ENCODE data around the gene GSTA4.
"Not testable (repeated sequence)": the region's sequence is repeated elsewhere in the genome, so short reads cannot be mapped to it uniquely, and the experiment has no call there.

Gene GSTA4

DNA sequence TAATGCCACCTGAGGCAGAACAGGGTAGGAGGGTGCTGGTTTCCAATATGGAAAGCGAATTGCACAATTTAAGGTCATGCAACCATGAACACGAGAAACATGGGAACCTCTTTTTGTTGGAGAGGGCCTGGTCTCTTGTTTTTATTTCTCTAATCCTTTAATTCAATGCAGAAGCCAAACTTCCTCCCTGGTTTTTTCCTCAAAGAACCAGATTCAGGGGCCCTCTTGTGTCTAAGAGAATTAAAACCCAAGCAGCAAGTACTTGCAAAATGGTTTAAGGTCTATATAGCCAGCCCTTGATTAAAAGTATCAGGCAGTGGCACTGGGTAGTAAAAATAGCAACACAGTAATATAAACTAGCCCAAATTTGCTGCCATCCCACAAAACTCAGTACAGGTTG lies 19.5 kb downstream of the GSTA4 start:
- DNase-seq (ENCODE audit: low spot score) = no peak

DNA sequence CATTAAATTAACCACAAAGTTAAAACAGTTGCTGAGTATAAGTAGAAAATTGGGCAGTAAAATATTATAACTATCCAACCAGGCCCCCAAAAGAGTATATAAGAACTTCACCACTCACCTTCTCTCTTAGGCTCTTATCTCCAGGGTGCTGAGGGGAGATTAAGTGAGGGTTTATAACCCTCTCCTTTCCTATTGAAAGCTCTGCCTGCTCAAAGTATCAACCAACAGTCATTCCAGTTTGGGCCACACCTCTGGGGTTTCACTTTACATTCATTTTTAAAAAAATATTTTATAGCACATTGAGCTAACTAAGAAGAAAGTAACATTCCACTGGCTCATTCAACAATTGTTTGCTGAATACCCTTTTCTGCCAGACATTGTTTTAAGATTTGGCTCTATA lies 22.1 kb downstream of the GSTA4 start:
- no peak for DNase-seq (ENCODE audit: low spot score)

DNA sequence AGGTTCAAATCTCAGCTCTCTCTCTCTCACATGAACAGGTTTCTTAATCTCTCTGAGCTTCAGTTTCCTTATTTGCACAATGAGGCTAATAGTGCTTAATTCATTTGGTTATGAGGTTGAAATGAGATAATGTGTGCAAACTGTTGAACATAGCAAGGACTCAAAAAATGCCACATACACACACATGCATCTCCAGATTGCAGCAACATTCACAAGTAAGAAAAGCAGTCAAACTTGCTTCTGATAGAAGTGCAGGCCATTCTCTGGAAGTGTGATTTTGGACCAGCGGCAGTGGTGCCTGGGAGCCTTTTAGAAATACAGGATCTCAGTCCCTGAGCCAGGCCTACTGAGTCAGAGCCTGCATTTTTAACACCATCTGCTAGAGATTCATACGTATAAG lies 25.7 kb downstream of the GSTA4 start:
- no peak for DNase-seq (ENCODE audit: low spot score)

DNA sequence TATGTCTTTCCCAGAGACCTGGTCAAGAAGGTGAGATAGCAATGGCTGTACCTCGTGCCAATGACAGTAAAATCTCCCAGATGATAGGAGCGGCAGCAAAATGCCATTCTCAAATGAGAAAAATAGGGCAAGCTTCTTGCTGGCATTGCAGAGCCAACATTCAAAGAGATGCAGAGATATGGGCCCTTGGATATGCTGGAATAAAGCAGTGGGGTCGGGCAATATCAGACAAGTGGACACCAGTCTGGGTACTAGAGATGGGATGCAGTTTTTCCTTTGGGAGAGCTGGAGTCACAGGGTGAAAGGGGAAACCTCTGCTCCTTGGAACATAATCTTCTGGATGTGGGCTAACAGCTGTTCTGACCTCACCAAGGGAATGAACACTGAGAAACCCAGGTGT lies 29.0 kb downstream of the GSTA4 start:
- DNase-seq (ENCODE audit: low spot score) = no peak

DNA sequence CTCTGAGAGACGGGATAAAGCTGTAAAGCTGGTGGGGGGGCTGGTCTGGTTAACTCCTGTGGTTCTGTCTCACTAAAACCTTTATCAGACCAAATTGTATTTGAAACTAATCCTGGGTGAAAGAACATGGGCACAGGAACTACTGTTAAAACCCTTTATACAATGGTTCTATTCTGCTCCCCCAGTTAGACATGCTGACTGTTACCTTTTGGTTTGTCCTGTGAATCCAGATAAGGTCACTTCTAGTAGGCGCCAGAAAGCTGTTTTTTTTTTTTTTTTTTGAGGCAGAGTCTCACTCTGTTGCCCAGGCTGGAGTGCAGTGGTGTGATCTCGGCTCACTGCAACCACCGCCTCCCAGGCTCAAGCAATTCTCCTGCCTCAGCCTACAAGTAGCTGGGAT lies 29.7 kb downstream of the GSTA4 start:
- no peak for DNase-seq (ENCODE audit: low spot score)

DNA sequence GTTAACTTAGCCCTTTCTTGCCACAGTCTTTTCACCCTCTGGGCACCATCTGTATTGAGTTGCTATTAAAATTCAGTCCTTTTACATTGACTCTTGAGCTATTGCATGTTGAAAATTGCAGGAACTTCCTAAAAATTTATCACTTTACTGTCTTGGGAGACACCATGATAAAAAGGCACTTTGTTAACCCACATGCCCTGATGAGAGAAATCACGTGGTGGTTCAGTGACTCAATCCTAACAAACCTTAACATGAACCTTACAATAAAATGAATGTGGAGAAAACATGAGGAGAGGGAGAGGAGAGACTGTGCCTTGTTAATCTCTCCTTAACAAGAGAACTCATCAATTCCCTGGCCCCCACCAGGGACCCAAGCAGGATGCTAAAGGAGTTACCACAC lies 30.8 kb downstream of the GSTA4 start:
- no peak for DNase-seq (ENCODE audit: low spot score)

DNA sequence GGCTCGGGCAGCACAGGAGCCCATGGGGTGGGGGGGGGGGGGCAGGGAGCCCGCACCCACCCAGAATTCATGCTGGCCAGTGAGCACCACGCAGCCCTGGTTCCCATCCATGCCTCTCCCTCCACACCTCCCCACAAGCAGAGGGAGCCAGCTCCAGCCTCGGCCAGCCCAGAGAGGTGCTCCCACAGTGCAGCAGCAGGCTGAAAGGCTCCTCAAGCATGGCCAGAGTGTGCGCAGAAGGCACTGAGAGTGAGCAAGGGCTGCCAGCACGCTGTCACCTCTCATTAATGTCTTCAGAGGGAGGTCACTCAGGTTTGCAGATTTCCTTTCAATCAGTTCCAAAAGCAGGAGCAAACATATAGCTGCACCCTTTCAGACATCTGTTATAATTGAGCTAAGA lies 32.4 kb downstream of the GSTA4 start:
- DNase-seq (ENCODE audit: low spot score) = no peak

DNA sequence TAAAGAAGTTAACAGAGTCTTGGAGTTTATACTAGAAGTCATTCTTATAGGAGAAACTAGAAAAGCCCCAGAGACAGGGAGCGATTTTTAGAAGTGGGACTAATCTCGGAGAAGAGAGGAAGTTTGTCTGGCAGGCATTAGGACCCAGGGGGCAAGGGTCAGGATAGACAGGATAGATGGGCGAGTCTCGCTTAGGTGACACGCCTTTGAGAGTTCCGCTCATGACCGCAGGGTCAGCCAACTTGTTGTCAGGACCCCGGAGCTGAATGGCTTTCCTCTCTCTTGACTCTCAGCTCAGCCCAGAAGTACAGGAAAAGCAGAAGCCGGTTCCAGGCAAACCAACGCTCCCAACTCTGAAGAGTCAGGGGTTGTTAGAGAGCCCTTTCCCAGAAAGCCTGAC lies 34.1 kb downstream of the GSTA4 start:
- DNase-seq (ENCODE audit: low spot score) = not testable (repeated sequence)

DNA sequence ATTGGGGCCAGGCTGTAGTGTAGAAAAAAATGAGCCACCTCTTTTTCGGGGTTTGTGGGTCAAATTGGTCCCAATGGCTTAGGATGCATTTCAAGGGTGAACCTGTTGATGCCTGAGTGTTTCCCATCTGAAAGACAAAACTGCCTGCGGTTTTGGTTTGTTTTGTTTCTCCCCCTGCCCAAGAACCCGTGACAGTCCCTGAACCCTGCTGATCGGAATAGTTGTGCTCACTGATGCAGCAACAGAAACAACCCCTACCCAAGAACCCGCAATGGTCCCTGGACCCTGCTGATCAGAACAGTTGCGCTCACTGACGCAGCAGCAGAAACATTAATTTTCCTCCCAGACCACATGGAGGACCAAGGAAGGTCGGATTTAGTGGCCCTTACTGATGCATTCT lies 34.9 kb downstream of the GSTA4 start:
- not testable (repeated sequence) for DNase-seq (ENCODE audit: low spot score)

DNA sequence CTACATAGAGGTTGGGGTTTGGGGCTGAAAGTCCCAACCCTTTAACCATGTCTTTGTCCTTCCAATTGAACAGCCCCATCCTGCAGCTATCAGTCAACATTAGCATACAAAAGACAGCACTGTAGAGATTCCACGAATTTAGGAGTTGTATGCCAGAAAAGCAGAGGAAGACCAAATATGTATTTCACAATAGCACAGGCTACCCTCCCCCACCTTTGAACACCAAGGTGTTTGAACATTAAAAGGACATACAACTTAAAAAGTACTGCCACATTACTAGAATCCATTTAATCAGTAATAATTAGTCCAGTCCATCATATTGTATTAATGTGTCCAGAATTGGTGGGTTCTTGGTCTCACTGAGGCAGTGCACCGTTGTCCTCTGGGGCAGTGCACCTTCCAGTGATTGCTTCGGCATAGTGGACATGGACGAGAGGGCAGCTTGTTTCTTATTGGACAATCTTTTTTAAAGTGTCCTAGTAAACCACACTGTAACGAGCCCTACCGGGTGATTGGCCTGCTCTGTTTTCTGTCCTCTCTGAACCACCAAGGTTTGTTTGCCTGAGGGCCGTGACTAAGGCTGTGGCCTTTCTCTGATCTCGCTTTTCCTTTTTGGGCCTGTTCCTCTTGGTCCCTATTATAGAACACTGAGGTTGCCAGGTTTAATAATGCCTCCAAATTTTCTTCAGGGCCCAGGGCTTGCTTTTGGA lies 36.4 kb downstream of the GSTA4 start:
- no peak for DNase-seq (ENCODE audit: low spot score)

DNA sequence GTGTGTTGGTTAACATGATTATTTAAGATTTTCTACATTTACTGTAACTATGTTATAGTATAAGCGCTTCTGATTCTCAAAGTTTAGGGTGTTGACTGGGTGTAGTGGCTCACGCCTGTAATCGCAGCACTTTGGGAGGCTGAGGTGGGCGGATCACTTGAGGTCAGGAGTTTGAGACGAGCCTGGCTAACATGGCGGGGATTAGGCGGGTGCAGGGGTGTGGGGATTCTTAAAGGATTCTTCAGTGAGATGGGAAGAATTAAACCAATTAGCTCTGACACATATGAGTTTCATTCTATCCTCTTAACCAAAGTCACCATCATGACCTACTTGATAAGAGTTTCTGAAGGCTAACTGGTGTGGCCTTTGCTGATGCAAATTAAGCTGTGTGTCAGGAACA lies 39.2 kb downstream of the GSTA4 start:
- no peak for DNase-seq (ENCODE audit: low spot score)

DNA sequence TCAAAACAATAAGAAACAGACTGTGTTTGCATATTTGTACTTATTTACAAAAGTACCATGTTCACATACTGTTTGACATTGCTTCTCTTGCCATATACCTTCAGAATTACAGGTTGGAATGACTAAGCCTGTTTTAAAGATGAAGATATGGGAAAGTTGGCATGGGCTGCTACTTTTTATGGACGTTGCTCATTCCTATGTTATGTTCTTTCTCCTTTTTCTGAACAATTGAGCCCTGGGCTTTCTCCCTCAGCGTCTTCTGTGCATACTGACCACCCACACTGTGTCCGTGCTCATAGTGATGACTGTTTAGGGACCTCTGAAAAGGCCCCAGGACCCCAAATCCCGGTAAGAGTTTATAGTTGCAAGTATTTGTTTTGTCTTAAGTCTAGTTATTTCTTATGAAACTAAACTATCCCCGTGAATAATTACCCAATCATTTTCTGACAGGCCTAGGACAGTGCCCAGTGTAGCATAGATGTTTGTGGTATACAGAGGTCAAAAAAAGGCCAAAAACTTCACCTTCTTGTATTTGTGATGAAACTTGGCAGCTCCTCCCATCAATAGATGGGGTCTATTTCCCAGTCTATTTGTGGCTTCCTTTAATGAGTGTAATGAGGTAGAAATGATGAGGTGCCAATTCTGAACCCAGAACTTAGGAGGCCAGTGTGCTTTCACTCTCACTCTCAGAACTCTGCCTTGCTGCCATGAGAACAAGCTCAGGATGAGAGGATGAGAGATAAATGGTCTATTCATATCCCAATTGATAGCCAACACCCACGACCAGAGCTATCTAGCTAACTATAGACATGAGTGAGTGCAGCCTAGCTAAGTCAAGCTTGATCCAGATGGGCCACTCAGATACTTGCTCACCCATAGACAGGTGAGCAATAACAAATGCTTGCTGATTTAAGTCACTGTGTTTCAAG lies 40.9 kb downstream of the GSTA4 start:
- DNase-seq (ENCODE audit: low spot score) = no peak

DNA sequence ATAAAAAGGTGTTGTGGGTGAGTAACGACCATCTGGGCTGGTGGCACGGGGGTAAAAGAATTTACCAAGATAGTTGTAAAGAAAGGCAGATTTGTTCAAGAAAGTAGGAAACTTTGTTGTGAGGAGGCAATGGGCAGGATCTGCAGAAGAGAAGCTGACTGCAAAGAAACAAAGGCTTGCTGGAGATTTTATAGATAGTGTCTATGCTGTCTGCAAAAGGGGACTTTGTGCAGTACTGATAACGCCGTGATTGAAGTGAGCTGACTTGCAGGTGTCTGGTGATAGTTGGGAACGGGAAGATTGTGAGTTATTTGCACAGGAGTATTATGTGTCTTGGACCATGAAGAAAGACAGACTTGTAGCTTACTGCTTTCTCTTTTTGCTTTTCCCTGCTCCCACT lies 48.8 kb downstream of the GSTA4 start:
- no peak for DNase-seq (ENCODE audit: low spot score)

DNA sequence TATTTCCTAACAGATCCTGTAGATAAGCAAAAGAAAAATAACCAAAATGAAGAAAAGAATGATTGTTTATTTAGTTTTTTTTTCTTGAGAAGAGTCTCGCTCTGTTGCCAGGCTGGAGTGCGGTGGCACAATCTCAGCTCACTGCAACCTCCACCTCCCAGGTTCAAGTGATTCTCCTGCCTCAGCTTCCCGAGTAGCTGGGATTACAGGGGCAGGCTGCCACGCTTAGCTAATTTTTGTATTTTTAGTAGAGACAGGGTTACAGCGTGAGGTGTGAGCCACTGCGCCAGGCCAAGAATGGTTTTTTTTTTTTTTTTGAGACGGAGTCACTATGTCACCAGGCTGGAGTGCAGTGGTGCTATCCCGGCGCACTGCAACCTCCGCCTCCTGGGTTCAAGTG lies 52.3 kb downstream of the GSTA4 start:
- DNase-seq (ENCODE audit: low spot score) = not testable (repeated sequence)

DNA sequence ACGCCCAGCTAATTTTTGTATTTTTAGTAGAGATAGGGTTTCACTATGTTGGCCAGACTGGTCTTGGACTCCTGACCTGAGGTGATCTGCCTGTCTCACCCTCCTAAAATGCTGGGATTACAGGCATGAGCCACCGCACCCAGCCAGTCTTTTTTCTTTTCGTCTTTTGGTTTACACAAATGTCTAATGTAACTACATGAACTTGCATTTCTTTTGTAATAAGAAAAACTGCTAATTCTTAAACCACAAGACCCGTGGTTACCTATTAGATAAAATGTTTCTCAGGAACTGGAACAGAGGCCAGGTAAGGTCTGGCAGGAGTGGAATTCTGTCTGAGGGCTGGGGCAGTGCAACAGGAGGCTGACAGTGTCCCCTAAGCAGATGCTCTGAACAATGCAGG lies 52.9 kb downstream of the GSTA4 start:
- DNase-seq (ENCODE audit: low spot score) = no peak

DNA sequence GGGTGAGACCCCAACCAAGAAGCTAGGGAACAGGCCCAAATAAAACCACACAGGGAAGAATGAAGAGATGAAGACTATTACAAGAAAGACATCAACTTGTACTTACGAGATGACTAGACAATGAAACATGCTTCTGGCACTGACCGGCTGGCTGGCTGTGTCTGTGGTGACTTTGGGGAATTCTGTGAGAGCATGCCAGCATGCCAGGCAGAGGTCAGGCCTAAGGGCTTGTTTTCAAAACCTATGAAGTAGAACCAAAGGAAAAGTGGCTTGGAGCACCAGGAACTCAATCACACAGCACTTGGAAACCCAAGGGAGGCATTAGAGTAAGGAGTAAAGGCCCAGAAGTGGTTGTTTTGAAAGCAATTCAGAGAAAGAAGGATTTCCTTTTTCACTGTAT lies 57.2 kb downstream of the GSTA4 start:
- no peak for DNase-seq (ENCODE audit: low spot score)

DNA sequence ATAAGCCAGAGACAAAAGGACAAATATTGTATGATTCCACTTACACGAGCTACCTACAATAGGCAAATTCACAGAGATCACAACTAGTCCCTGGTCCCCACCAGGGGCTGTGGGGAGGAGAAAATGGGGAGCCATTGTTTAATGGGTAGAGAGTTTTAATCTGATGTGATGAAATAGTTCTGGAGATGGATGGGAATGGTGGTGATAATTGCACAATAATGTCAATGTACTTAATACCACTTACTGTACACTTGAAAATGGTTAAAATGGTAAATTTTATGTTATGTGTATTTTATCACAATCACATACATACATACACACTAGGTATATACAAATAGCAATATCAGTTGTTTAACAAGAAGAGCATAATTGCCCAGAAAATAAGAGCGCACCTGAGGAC lies 61.3 kb downstream of the GSTA4 start:
- no peak for DNase-seq (ENCODE audit: low spot score)

DNA sequence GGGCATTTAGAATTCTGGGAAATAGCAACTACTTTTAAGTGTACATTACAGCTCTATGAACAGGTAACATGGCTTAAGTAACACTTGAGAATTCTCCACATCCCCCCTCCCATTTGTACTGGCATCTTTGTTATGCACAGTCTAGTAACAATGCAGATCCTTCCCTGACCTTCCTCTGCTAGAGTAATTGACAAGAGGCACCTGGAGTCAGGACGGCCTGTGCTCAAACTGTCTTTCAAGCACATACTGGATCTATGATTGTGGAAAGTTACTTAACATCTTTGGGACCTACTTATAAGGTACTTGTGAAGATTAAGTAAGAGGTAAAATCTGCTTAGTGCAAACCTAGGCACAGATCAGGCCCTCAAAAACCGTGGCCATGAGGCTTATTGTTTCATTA lies 63.7 kb downstream of the GSTA4 start:
- no peak for DNase-seq (ENCODE audit: low spot score)

DNA sequence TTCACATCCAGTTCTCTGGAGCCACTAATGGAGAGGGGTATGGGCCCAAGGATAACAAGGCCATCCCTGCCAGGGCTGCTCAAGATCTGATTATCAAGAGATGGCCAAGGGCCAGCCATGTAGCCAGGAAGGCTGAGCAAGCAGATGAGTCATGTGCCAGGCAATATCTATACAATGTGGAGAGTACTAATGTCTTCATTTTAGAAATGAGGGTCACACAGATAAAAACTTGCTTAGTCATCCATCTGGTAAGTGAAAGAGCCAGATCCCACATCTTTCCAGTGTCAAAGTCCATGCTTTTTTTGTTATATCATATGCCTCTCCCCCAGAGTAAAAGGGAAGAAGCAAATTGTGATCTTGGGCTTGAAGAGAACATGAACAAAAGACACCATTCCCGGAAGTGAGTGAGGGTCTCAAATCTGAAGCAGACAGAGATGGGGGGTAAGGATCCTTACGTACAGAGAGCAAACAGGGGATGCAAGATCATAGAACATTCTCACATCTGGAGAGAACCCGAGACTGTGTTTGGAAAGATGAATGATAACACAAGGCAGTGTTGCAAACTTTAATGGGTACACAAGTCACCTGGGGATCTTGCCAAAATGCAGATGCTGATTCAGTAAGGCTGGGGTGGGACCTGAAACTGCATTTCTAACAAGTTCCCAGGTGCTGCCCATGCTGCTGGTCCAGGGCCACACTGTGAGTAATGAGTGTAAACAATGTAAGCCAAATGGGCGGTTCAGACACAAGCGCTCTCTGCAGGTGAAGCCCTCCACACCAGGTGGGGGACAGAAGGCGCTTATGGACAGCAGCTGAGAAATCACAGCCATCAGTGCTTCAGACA lies 65.5 kb downstream of the GSTA4 start:
- DNase-seq (ENCODE audit: low spot score) = no peak

Measured in cerebellar cortex (tissue), 1 donor.